GM19043 (cell line): Measurements from ENCODE around the gene PLCD1.

Experiments
- ATAC-seq: cut with Tn5 transposase; IDR thresholded peaks from one replicate; pipeline ENCODE4 v1.9.1; 2021; ENCODE audit warnings: low read depth; ENCODE audit not compliant: unreplicated experiment

PLCD1 gene

DNA sequence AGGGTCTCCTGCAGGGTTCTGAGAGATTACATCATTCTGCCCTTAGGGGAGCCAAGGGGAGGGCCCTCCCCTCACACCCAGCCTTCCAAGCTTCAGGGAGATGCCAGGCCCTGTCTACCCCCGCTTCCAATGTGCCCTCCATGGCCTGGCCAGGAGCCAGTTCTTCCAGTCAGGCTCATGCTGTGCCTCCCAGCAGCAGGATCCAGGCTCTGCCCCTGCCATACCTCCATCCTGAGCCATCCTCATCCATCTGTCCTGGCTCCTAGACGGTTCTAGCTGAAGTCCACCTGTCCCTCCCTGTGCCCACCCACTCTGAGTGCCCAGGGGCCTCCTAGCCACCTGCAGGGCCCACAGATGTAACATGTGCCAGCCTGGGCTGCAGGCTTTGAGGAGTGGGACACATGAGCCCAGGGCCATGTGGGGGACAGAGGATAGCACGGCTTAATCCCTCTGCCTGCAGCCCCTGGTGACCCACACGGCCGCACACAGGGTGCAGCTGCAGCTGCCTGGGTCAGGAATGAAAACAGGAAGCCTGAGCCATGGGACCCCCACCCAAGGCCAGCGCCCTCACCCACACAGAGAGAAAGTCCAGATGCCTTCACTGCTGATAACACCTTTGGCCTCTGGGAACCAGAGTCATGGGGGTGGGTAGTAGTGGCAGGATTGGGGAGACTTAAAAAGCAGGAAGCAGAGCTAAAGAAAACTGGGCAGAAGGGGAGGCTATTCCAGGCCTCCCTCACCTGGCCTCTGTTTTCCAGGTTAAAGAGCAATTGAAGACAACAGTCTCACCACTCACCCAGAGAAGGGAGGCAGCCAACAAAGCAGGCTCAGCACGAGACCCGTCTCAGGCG lies 11.8 kb downstream of the PLCD1 start:
- no peak for ATAC-seq

DNA sequence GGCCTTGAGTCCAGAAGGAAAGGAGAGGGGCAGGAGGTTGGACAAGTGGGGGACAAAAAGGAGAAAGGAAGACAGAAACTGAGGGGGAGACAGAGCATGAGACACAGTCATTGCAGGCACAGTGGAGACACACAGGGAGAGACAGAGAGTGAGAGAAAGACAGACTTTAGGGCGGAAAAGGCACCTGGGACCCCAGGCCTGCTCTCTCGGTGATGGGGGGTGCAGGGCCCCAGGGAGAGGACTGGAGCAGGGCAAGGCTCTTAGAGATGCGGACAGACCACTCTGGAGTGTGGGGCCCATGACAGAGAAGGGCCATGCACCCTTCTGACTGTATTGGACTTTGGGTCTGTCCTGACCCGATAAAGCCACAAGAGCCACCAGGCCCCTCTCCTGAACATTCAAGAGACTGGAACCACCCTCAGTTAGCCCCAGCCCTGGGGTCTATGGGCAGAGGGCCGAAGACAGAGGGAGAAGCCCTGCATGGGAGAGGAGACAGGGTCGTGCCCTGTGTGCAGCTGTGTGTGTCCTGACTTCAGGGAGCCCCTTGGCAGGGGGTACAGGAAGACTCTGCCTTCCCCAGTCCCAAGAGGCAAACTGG lies 12.5 kb downstream of the PLCD1 start:
- ATAC-seq: no peak

- no peak for ATAC-seq
Measured at GRCh38 chr3:38016410-38016809, 13.0 kb downstream of the PLCD1 start.

DNA sequence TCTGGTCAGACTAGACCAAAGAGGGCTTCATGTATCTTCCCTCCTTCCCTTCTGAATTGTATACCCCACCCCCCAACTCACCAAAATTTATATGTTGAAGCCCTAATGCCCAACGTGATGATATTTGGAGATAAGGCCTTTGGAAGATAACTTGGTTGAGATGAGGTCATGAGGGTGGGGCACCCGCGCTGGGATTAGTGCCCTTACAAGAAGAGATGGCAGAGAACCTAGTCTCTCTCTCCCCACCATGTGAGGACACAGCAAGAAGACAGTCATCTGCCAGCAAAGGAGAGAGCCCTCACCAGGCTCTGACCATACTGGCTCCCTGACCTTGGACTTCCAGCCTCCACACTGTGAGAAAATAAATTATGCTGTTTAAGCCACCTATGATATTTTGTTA lies 13.5 kb downstream of the PLCD1 start:
- no peak for ATAC-seq

GRCh38 chr3:38015485-38015884 lies 14.0 kb downstream of the PLCD1 start:
- ATAC-seq: no peak

DNA sequence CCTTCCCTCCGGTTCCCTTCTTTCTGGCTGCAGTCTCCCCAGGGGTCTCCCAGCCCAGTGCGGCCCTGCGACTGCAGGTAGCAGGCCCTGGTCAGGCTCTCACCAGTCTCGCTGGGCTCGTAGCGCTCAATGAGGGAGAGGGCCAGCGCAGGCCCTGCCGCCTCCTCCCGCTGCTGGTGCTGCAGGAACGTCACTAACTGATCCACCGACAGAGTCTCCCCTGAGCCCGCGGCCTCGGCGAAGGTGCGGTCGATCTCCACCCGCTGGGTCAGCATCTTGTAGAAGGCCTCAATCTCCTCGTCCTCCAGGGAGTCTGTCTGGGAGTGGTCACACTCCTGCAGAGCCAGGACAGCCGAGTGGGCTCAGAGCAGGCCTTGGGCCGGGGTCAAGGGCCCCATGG lies 18.3 kb downstream of the PLCD1 start:
- ATAC-seq: no peak

DNA sequence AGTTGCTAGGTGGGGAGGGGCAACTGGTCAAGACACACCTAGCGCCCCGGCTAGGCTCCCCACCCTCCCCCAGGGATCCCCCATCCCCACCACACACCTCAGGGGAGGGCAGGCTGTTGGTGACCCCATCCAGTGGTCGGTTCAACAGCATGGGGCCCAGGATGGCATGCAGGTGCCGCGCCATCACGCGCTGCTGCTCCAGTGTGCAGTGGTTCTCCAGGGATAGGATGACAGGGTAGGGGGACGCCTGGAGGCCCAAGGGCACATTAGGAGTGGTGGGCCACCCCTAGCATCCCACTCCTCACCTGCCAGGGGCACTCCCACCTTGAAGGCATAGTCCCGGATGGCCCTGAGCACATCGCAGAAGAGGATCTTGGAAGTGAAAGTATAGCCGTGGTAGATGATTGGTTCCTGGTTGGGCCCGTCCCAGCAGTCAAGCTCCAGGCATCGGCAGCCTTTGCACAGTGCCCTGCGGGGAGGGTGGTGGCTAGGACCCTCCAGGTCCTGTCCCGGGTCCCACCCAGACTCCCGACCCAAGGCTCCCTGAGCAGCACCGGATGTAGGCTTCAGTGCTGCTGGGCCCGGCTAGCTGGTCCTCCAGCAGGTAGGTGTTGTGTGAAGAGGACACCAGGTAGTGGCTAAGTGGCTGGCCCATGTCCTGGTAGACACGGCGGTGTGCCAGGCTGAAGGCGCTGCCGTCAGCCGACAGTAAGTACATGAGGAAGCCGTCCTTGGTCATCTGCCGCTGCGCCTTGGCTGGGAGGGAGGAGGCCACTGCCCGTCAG lies 19.4 kb downstream of the PLCD1 start:
- ATAC-seq: no peak

DNA sequence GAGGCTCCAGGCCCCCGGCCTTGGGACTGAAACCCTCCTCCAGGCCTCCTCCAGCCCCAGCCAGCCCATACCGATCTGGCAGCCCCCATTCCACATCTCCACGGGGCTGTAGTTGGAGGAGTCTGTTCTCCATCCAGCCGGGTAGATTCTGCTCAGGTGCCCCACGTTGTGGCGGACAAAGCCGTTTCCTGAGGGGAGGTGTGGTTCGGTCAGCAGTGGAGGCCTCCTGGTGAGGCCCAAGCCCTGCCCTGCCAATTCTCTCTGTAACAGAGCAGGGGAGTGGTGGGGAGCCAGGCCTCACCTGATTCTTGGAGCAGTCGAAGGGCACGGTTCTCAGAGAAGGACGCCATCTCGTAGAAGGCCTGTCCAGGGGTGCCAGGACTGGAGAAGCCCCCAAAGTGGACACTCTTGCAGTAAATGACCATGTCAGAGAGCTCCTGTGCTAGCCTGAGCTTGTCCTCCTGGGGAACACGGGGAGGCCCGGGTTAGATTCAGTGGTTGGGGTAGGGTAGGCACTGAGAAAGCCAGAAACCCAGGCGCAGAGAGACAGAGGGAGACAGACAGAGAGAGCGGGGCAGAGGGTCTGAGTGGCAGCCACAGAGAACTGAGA lies 20.4 kb downstream of the PLCD1 start:
- no peak for ATAC-seq

DNA sequence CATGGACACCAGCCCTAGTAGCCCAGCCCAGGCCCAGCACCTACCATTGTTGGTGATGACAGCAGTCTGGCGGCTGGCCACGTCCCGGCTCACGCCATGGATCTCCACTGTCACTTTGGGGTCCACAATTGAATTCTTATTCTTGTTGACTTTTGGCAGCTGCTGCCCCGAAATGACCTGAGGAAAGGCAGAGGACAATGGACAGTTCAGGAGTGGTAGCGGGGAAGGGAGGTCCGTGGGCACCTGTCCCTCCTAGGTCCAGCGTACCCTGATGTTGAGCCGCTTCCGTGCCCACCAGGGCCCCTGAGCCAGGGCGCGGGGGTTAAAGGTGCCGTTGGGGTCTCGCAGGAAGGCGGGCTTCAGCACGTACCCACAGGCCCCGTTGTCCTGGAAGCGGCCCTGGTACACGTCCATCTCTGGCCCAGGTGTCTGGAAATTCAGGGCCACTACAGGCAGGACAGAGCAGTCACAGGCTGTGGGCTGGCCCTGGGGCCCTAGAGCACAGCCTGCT lies 21.2 kb downstream of the PLCD1 start:
- ATAC-seq: no peak

- ATAC-seq: no peak
Measured at GRCh38 chr3:38007754-38008090, 21.7 kb downstream of the PLCD1 start.

- no peak for ATAC-seq
Measured at GRCh38 chr3:38006445-38006995, 22.9 kb downstream of the PLCD1 start.

- no peak for ATAC-seq
Measured at GRCh38 chr3:38006031-38006430, 23.4 kb downstream of the PLCD1 start.

DNA sequence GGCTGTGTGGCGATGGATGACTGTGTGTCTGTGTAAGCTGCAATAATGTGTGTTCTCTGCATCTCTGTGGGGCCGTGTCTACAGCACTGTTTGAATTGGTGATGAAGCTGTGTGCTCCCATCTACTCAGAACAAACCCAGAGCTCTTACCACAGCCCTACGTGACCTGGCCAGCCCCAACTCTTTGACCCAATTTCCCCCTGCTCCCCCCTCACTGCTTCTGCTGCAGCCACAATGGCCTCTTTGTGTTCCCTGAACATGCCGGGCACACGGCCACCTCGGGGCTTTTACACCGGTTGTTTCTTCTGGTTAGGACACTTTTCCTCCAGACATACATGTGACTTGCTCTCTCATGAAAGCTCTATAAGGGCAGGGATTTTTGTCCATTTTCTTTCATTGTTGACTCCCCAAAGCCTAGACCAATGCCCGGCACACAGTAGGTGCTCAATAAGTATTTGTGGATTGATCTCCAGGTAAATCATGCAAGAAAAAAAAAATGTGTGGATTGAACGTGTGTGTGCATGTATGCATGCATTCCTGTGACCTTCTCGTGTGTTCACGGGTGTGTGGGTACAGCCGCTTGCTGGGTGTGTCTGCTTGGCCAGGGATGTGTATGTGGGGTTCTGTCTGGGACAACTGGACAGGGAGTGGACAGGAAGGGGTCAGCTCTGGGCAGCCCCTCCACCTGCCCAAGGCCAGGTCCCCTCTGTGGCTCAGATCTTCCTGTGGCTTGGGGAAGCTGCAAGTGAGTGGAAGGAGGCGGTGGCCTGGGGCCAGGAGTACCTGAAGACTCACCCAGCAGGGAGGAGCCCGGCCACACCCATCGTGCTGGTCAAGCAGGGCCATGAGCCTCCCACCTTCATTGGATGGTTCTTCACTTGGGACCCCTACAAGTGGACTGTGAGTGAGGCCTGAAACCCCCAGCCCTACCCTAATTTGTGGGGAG lies 24.1 kb downstream of the PLCD1 start:
- no peak for ATAC-seq

GRCh38 chr3:38004415-38005075 lies 24.9 kb downstream of the PLCD1 start:
- no peak for ATAC-seq

- no peak for ATAC-seq
Measured at GRCh38 chr3:38003817-38004414, 25.5 kb downstream of the PLCD1 start.

- ATAC-seq: no peak
Measured at GRCh38 chr3:38003371-38003816, 26.0 kb downstream of the PLCD1 start.

GRCh38 chr3:38002940-38003339 lies 26.5 kb downstream of the PLCD1 start:
- no peak for ATAC-seq

DNA sequence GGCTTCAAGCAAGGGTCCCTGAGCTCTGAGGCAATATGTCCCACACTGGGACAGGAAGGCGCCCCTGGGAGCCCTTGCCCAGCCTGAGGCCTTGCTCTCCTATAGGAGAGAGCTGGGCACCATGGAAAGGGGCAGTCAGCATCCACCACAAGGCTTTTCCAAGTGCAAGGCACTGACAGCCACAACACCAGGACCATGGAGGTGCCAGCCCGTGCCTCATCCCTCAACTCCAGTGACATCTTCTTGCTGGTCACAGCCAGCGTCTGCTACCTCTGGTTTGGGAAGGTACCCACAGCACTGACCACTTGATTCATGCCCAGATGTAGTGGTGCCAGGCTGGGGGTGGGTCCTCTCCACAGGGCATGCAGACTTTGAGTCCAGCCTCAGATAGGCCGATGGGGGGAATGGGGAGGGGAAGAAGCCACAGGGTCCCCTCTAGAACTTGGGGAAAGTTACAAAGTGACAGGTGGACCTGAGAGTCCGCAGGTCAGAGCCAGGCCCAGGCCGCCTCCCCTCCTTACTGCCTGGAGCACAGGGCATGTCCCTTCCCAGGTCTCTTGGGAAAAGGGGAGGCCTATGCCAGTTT lies 27.1 kb downstream of the PLCD1 start:
- ATAC-seq: no peak
